ENCODE results near the gene DNAJB12.

- TF ChIP-seq KLF10 (tag by site-specific recombination; IDR thresholded peaks at IDR 0.05) (no peak), MYNN (tag by site-specific recombination; IDR thresholded peaks at IDR 0.05; ENCODE audit: borderline replicate concordance) (no peak), KLF16 (tag by site-specific recombination; IDR thresholded peaks at IDR 0.05) (no peak), CTCF (tag by site-specific recombination; IDR thresholded peaks at IDR 0.05) (no peak), ZFP41 (tag by site-specific recombination; IDR thresholded peaks at IDR 0.05; ENCODE audit: borderline replicate concordance) (no peak), ZBTB8A (tag by site-specific recombination; IDR thresholded peaks at IDR 0.05) (no peak), ZBTB17 (tag by site-specific recombination; IDR thresholded peaks at IDR 0.05) (no peak)
Observed at GRCh38 chr10:72385724-72386123, 31.0 kb upstream of the DNAJB12 start.
